HG03469 (cell line): ENCODE results near the gene OMP.

Experiments used
- ATAC-seq: cut with Tn5 transposase; IDR thresholded peaks from one replicate; pipeline ENCODE4 v1.9.1; 2021; ENCODE audit warnings: mild to moderate bottlenecking, moderate library complexity, moderate number of reproducible peaks; ENCODE audit not compliant: unreplicated experiment

Gene OMP

DNA sequence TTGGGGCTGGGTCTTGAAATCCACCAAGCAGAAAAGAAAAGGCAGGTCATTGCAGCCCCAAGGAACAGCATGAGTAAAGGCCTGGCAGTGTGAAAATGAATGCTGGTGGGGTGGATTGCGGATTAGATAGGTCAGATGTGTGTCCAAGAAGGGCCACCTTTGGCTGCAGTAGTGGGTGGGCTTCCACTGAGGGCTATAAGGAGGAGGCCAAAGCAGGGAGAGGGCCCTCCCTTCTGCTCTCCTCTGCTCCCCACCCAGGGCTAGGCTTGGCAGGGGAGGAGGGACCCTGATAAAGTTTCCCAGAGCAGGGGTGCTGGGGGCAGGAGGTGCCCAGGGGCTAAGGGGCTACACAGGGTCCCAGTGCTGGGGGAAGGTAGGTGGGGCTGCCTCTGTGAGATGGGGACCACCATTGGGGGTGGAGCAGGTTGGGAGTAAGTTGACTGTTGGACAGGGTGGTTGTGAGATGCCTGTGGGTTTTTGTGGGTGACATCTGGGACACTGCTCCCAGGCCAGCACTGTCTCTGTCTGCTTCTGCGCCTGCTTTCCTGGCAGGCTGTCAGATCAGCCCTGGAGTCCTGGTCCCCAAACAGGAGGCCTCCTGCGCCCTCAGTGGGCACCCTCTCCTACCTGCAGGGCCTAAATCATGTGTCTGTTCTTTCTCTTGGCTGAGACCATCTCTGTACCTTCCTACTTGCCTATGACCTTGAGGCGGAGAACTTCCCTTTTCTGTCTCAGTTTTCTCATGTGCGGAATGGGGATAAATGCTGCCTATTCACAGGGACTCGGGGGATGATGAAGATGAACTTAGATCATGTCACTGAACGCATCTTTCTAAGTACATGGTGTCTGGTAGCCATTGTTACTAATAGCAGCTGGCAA, 33.9 kb upstream of the OMP start:
- no peak for ATAC-seq

DNA sequence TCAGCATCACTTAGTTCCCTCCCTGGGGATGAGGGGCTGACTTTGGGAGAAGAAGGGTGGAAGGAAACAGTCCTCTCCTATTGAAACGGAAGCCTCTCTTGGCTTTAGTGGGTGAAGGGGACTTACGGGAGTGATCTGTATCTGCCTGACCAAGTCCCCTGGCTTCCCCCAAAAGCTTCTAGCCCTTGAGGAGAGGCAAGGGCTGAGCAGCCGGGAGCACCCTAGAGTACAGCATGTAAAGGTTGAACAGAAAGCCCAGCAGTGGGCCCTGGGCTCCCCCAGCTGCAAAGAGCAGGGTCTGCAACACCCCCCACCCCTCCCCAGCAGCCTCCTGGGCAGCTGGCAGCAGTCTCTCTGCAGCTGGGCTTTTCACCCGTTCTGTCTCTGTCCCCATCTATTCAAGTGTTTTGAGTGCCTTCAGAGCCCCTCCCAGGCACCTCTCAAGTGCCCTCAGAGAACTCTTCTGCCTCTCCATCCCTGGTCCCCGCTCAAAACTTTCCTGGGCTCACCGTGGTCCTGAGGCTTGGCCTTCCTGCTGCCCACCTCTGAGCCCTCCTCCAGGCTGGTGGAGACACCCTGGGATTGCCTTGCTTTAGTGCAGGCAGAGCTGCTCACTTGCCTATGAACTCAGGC, 33.2 kb upstream of the OMP start:
- no peak for ATAC-seq

DNA sequence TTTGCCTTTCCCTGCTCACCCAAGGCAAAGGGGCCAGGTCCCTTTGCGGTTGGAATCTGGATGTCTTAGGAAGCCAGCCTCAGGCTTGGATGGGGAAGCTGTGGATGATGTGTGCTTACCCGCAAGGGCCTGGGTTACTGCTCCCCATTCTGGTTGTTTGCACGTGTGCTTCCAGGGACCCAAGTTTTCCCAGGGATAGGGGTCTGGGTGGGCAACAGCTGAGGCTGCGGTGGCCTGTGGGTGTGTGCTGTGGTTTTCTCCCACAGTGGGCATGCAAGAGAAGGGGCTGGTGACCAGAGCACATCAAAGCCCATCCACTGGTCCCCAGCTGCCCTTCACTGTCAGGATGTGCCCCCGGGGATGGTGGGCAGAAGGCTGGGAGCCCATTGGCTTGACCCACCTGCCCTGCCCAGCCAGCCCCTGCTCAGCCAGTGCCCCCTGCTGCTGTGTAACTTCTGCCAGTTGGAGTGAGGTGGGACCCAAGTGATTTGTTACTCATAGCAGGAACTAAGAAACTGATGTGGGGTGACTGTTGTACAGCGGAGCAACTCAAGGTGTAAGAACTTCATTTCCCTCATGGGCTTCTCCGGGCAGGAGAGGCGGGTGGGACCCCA, 32.6 kb upstream of the OMP start:
- no peak for ATAC-seq

DNA sequence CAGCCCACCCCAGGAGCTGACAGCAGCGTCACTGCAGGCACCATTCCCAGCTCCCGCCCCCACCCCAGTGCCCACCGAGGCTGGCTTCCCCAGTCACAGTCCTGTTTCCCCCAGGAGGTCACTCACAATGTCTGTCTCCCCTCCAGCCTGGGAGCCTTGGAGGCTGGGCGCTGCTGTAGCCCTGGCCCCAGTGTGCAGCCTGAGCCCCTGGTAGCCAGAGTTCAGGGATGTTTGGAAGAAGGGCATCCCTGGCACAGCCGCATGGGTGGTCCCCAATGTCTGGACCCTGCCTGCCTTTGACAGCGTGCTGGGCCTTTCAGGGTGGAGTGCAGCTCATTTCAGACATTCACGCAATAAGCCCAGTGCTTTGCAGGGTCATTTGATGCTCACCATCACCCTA, 31.6 kb upstream of the OMP start:
- ATAC-seq, result no peak

DNA sequence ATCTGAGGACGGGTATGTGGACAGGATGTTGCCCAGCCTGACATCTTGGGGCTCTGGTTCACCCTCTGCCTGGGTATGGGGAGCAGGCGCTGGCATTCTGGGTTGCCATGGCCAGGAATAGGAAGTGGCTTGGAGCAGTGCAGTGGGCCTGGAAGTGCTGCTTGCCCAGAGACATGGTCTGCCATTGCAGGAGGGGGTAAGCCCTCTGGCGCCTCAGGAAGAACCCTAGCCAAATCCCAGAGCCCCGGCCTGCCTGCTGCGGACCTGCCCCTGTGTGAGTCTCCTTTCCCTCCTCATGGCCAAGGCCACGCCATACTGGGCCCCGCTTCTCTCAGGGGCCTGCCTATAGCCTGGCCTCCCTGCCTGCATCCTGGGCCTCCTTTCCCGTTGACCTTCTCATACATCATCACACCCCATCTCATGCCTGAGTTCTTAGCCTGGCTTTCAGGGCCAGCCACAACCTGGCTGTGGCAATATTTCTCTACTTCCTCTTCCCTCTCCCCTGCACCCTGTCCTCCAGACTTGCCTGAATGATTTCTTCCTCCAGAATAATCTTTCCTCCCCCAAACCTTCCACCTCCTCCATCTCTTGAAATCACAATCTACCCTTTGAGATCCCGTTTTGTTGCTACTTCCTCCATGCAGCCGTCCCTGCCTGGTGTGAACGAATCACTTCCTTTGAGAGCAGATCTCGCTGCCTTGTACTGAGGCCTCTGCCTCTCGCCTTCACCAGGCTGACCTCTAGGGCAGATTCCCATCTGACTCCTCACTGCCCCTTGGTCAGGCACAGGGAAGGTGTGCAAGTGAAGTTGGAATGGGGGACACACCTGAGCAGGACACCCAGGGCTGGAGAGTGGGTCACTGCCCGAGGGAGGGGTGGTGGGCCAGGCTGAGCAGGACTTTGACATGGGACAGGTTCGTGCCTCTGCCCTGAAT, 30.7 kb upstream of the OMP start:
- ATAC-seq, result no peak

DNA sequence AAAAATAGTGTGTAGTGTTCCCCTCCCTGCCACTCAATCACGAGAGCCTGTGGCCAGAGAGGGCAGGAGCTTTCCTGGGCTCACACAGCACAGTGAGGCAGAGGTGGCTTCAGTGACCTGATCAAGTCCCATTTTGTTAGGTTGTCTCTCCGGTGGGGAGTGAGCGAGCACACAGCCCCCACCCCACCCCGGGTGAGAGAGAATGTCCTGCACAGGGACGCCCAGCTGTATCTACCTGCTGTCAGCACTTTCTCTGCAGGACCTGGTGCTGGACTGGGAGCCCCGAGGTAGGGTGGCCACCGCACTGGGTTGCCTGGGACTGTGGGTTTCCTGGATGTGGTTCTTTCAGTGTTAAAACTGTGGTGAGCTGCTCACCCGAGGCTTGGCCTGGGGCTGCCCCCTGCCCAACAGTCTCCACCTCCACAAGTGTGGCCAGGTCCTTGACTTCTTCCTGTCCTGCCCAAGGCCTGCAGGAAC, 29.8 kb upstream of the OMP start:
- no peak for ATAC-seq

DNA sequence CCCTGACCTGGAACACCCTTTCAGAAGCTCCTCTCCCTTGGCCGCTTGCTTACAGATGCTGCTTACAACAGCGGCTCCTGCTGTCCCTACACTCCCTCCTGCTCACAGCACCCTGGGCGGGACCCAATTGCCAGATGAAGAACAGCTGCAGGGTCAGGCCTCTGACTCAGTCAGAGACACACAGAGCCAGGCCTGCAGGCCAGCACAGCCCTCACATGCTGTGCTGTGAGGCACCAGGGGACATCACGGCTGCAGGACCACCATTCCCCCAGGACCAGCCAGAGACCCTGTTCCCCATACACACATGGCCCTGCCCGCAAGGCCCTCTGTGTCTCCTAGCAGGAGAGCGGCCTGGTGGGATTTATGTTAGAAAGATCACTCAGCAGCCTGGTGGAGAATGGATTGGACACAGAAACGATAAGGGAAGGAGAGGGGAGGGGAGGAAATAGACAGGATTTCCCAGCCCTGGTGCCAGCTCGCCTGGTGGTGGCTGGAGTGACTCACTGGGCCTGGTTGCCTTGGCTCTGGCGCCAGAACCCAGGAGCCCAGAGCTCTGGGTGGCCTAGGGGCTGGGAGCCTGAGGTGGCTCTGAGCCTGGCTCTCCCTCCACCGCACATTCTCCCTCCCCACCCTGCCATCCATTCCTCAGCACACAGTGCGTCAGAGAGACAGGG, 29.2 kb upstream of the OMP start:
- ATAC-seq, result no peak

DNA sequence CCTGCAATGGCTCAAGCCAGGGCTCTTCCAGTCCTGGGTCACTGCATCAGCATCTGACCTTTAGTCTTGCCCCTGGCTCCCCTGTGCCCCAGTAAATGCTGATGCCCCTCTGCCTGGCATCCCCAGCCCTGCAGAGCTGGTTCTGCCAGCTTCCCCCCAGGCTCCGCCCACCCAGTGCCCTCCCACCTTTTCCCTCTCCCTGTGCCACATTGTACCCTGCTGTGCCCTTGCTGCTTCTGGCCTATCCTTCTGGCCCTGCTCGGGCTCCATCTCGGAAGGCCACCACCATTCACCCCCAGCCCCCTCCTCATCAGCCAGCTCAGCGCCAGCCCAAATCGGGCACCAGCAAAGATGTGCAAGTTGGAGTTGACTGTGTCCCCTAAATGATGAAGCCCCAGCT, 28.4 kb upstream of the OMP start:
- no peak for ATAC-seq

DNA sequence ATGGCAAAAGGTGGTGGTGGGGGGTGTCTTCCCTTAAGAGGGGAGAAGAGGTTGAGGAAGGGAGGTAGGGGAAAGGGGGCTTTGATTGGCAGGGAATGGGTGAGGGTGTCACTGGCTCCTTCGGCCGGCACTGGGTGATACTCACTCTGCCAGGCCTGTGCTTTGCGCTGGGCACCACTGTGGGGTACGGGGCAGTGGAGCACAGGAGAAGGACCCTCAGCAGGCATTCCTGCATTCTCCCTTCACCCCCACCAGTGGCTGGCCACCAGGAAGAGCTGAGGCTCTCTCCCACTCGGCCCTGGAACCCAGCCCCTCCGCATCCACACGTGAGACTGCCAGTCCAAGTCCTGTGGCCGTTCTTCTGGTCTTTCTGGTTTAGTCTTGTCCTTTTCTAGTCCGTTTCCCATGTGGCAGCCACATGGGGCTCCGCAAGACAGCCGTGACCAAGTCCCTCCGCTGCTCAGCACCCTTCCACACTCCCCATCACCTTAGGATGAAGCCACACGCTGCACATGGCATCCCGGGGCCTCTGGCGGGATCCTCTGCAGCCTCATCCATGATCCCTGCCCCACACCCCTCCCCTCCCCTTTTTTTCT, 27.9 kb upstream of the OMP start:
- no peak for ATAC-seq

DNA sequence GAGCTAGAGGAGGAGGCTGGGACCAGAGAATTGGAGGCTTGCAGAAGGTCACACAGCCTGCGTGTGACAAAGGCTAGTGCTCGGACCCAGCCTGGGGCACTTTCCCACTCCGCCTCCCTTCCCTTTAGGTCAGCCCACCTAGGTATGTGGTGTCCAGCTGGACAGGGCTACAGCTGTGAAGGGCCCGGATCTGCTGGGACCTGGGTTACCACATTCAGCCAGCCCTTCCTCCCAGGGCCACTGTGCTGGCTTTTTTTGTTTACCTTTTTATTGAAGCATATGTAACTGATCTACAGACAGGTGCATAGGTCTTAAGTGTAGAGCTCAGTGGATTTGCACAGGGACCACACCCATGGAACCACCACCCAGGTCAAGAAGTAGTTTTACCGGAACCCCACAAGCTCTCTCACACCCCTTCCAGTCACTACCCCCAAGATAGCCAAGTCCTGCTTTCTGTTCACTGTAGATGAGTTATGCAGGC, 27.2 kb upstream of the OMP start:
- no peak for ATAC-seq

DNA sequence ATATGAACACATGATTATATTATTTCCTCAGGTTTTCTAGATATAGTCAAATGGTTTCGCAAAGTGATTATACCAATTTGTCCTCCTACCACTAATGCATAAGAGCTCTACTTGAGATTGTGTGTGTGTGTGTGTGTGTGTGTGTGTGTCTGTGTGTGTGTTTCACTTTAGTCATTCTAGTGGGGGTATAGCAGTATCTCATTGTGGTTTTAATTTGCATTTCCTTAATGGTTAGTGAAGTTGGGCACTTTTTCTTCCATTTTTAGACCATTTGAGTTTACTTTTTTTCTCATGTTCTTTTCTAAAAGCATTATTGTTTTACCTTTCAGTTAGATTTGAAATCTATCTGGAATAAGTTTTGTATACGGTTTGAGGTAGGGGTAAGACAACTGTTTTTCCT, 23.0 kb upstream of the OMP start:
- no peak for ATAC-seq

DNA sequence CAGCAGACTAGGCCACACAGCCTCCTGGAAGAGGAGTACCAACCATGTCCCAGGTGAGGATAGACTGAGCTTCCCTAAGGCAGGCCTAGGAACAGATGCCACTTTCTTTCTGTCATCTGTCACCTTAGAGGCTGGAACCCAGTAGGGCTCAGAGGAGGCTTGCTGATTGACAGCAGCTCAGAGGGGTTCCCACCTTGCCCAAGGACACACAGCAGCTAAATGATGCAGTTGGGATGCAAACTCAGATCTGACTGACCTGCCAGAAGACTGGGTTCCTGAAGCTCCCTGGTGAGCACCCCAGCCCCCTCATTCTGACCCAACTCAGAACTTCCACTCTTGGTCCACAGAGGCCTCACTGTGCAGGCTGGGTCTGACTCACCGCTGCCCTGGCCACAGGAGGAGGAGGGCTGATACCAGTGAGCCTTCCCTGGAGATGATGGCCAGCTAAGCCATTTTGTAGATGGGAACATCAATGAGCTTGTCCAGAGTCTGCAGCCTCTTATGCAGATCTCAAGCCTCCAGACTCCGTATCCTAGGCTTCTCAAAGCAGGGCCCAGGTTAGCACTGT, 21.9 kb upstream of the OMP start:
- ATAC-seq, result no peak

DNA sequence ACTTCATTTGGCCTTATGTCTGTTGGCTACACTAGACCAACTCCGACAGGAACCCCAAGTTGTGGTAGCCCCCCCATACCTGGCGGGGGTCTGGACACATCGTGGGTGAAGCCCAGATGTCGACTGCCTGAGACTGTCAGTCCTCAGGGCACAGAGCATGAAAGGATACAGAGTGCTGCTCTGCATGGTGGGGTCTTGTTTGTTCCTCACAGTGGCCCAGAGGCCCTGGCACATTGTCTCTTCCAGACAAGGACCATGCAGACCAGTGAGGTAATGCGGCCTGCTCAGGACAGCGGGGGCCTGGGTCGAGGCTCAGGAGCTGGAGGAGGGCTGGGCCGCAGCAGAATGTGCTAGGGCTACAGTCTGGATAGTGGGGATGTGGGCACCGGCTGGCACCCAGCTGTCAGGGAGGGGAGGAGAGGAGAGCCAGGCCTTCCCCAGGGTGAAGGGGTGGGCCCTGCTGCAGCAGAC, 21.2 kb upstream of the OMP start:
- ATAC-seq, result no peak

DNA sequence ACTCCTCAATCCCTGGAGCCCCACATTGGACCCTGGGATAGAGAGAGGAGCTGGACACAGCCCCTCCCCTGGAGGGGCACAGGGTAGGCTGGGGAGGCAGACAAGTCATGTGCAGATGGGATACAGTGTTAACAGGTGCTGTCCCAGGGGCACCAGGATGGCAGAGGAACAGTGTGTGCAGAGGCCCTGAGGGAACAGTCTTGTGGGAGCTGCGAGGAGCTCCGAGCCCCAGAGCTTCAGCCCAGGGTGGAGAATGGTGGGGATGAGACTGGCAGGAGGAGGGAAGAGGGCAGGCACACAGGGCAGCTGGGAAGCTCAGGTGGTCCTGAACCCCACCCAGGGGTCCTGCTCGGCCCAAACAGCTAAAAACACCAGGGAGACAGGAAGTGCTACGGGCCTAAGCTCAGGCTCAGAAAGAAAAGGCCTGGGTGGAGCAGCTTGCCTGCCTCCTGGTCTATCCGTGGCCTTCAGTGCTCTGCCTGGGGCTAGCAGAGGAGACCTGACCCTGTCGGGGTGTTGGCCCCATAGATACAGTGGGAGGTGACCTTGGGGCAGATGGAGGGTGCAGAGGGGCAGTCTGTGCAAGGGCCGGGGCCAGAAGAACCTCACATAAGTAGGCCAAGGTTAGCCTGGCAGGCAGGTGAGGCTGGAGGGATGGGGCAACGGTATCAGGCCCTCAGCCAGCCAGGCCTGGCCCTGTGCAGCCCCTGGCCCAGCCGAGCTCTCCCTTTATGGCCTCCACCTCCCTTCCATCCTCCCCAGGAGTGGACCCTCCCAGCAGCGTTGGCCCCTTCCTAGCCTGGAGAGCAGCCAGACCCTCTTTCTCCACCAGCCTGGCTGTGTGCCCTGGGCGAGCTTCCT, 20.4 kb upstream of the OMP start:
- ATAC-seq, result no peak

DNA sequence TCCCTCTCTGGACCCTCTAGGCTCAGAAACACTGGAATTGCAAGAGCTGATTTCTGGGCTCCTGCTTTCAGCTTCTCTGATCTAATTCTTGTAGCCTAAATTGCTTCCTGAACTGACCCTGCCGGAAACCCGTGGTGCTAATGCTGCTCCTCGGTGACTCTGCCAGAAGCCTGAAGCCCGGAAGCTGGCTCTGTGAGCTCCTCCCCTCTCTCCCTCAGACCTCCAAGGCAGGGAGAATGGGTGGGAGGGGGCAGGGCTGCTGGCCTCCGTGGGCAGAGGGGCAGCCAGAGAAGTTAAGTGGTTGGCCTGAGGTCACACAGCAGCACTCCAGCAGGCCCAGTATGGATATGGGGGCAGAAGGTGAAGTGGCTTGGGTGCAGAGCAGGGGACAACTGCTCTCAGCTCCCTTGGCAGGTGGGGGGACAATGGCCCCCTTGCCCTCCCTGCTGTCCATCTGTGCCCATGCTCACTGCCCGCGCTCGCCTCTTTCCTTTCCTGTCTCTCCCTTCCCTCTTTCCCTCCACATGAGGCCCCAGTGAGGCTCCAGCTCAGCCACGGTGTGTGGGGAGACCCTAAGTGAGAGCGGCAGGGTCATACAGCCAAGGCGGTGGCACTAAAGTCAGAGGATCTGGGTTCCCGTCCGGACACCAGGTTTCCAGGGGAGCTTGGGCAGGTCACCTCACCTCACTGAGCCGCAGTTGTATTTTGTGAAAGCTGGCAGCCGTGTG, 19.6 kb upstream of the OMP start:
- ATAC-seq, result no peak

DNA sequence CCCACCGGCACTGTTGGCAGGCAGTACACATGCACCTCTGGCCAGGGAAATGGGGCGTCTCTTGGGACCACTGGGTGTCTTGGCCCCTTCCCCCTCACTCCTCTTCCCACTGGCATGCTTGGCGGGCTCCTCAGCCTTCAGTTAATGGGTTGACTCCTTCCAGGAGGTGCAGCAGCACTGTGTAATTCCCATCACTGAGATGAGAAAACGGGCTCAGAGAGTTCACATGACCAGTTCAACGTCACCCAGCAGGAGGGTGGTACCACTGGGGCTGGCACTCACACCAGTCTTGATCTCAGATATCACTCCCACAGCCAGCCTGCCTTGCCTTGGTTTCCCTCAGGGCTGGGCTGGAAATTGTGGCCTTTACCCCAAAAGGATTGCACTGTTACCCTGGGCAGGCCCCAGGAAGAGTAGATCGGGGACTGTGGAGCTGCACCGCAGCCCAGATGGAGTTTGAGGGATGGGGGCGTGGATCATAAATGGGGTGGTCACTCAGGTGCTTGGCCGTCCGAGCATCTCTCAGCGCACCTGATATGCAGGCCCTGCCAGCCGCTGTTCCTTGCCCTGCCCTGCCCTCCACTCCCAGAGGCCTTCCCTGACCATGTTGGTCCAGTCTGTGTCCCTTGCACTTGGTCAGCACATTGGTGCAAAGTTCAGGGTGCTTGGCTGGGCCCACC, 18.9 kb upstream of the OMP start:
- ATAC-seq, result no peak

DNA sequence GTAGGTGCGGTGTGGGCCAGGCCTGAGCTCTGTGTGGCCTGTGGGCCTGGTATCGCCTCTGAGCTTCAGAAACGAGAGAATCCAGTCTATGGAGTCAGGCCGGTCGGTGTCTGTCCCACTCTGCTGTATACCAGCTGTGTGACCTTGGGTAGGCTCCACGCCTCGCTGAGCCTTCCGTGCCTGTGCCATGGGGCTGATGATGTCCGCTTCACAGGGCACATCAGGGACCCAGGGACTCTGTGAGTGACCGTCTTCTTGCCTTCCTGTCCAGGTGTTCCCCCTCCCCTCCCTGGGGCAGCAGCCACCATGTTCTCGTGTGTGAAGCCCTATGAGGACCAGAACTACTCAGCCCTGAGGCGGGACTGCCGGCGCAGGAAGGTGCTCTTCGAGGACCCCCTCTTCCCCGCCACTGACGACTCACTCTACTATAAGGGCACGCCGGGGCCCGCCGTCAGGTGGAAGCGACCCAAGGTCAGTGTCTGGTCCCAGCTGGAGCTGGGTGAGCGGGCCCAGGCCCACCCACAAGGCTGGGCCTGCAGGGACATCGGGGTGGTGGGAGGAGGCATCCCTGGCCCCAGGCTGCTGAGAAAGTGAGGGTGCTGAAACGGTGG, 18.0 kb upstream of the OMP start:
- no peak for ATAC-seq
